Measurements from ENCODE around the gene TRIM7.

DNA sequence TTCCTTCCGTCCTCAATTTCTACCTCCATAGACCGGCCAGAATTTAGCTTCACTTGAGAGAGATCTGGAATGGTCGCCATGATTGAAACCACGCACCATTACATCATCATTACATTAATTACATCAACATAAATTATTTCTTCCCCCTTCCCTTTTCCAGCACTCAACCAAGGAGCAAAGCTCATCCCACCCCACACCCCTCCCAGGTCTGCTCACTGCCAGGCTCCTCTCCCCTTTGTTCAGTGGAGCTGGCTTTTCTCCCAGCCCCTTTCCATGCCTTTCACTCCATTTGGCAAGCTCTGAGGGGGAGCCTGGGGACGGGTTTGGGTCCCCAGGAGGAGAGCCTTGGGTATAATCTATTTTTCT, 30.3 kb upstream of the TRIM7 start:
- no peak for TF ChIP-seq EZH2 (IDR thresholded peaks at IDR 0.05; ENCODE audit: low read length)
- TF ChIP-seq, protein P1, sequence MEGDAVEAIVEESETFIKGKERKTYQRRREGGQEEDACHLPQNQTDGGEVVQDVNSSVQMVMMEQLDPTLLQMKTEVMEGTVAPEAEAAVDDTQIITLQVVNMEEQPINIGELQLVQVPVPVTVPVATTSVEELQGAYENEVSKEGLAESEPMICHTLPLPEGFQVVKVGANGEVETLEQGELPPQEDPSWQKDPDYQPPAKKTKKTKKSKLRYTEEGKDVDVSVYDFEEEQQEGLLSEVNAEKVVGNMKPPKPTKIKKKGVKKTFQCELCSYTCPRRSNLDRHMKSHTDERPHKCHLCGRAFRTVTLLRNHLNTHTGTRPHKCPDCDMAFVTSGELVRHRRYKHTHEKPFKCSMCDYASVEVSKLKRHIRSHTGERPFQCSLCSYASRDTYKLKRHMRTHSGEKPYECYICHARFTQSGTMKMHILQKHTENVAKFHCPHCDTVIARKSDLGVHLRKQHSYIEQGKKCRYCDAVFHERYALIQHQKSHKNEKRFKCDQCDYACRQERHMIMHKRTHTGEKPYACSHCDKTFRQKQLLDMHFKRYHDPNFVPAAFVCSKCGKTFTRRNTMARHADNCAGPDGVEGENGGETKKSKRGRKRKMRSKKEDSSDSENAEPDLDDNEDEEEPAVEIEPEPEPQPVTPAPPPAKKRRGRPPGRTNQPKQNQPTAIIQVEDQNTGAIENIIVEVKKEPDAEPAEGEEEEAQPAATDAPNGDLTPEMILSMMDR (optimal IDR thresholded peaks at IDR 0.05 in 1 of 3, IDR thresholded peaks at IDR 0.05 in 1 of 3, conservative IDR thresholded peaks at IDR 0.05 in 1 of 3; ENCODE audit: extremely low read depth in 1 of 3, insufficient read depth in 2 of 3, low read length in 3 of 3), result no peak

All from keratinocyte (primary cell).